B cell (primary cell): ENCODE results near the gene PTGES3. TPM values are rescaled to one million over a fixed set of nuclear protein-coding genes. Genes with fewer than 3 reads are reported as not detected.
"Not testable (repeated sequence)": the region's sequence is repeated elsewhere in the genome, so short reads cannot be mapped to it uniquely, and the experiment has no call there.

ENCODE experiments used
- ATAC-seq: fragments of 200-7000 bp; cut with Tn5 transposase; one replicate; pipeline ENCODE4 v1.10.0; 2021; ENCODE audit warnings: low read depth, mild to moderate bottlenecking, moderate number of reproducible peaks, moderate library complexity
- CTCF ChIA-PET: fragments of 350-600 bp; sonication (Branson Sonifier 250); formaldehyde crosslinking; loops from one replicate; lab custom pipeline; 2021; ENCODE audit warnings: antibody characterized with exemption, inconsistent platforms; lab: Charles Lee
- POLR2A ChIA-PET: fragments of 350-600 bp; sonication (Branson Sonifier 250); formaldehyde crosslinking; loops from one replicate; lab custom pipeline; 2021; ENCODE audit warnings: antibody characterized with exemption; lab: Charles Lee
- DNase-seq: peaks from one replicate; pipeline ENCODE4 v3.0.0; 2013
- H2AFZ ChIP-seq: 2 replicates; pipeline ENCODE4 v1.6.1; 2012; ENCODE audit warnings: mild to moderate bottlenecking, low read depth, low read length; ENCODE audit not compliant: insufficient read depth, poor library complexity, severe bottlenecking
- H3K27ac ChIP-seq, 2 donors: 1 replicate in 1 of 2; 2 replicates in 1 of 2; pipeline ENCODE4 v1.5.1; 2012 to 2013; ENCODE audit warnings: low read length in 2 of 2, mild to moderate bottlenecking in 2 of 2, moderate library complexity in 1 of 2
- H3K27me3 ChIP-seq, 4 experiments: fragments of 200-600 bp in 1 of 4; sonication (generic) in 1 of 4; replicated peaks in 1 of 4; 1 replicate in 2 of 4; 2 replicates in 2 of 4; pipeline versions ENCODE4 v1.6.1 to v1.7.0; 2013 to 2016; ENCODE audit warnings: low read length in 3 of 4, mild to moderate bottlenecking in 2 of 4, mixed read lengths in 1 of 4, moderate library complexity in 1 of 4; ENCODE audit not compliant: insufficient read depth in 4 of 4, control insufficient read depth in 3 of 4; ENCODE audit errors: control extremely low read depth in 1 of 4
- H3K36me3 ChIP-seq, 2 experiments: replicated peaks in 1 of 2; 1 replicate in 1 of 2; 2 replicates in 1 of 2; pipeline versions ENCODE4 v1.6.1 to v1.7.1; 2013; ENCODE audit warnings: low read length in 1 of 2; ENCODE audit not compliant: insufficient read depth in 2 of 2, control insufficient read depth in 1 of 2; ENCODE audit errors: control extremely low read depth in 1 of 2, extremely low read depth in 1 of 2
- H3K4me1 ChIP-seq, 2 donors: fragments of 200-600 bp in 1 of 2; sonication (generic) in 1 of 2; 1 replicate in 1 of 2; 2 replicates in 1 of 2; pipeline versions ENCODE4 v1.5.1 to v1.6.1; 2013 to 2017; ENCODE audit warnings: low read length in 2 of 2; ENCODE audit not compliant: control insufficient read depth in 2 of 2, insufficient read depth in 2 of 2
- H3K4me2 ChIP-seq: replicated peaks from 2 replicates; pipeline ENCODE3; 2012; ENCODE audit warnings: mild to moderate bottlenecking, low read depth, low read length; ENCODE audit not compliant: poor library complexity, severe bottlenecking
- H3K4me3 ChIP-seq, 5 experiments: fragments of 200-600 bp in 1 of 5; sonication (generic) in 1 of 5; 1 replicate in 3 of 5; 2 replicates in 2 of 5; pipeline versions ENCODE4 v1.5.1 to v1.7.0; 2011 to 2016; ENCODE audit warnings: low read length in 4 of 5, mild to moderate bottlenecking in 4 of 5, low read depth in 2 of 5, control low read depth in 1 of 5, moderate library complexity in 1 of 5; ENCODE audit not compliant: insufficient read depth in 1 of 5; ENCODE audit errors: control extremely low read depth in 1 of 5, extremely low read depth in 1 of 5
- H3K79me2 ChIP-seq: fragments of 200-600 bp; sonication (generic); one replicate; pipeline ENCODE4 v1.6.0; 2016; ENCODE audit warnings: low read length; ENCODE audit not compliant: control insufficient read depth, insufficient read depth
- H3K9ac ChIP-seq: fragments of 200-600 bp; sonication (generic); 2 replicates; pipeline ENCODE4 v1.6.1; 2017; ENCODE audit warnings: mild to moderate bottlenecking, low read length, moderate library complexity
- H3K9me3 ChIP-seq, 3 donors: one replicate each; pipeline versions ENCODE4 v1.6.1 to v1.7.1; 2013; ENCODE audit warnings: low read length in 2 of 3; ENCODE audit not compliant: control insufficient read depth in 2 of 3, insufficient read depth in 1 of 3; ENCODE audit errors: control extremely low read depth in 1 of 3
- H4K20me1 ChIP-seq: 2 replicates; pipeline ENCODE4 v1.6.0; 2012; ENCODE audit warnings: mild to moderate bottlenecking, low read length; ENCODE audit not compliant: insufficient read depth, control insufficient read depth, poor library complexity, severe bottlenecking
- H3K27ac Mint-ChIP-seq: one replicate; pipeline ENCODE4 v1.8.0; 2021; ENCODE audit warnings: mixed read lengths
- H3K27me3 Mint-ChIP-seq: one replicate; pipeline ENCODE4 v1.8.0; 2021; ENCODE audit warnings: mixed read lengths
- H3K4me1 Mint-ChIP-seq: one replicate; pipeline ENCODE4 v1.8.0; 2021; ENCODE audit warnings: mixed read lengths
- H3K4me3 Mint-ChIP-seq: one replicate; pipeline ENCODE4 v1.8.0; 2021; ENCODE audit warnings: mixed read lengths
- H3K9me3 Mint-ChIP-seq: one replicate; pipeline ENCODE4 v1.8.0; 2022; ENCODE audit warnings: mixed read lengths; ENCODE audit not compliant: insufficient read depth
- CTCF ChIP-seq: fragments of 200-600 bp; IDR thresholded peaks from one replicate; pipeline ENCODE4 v1.8.0; 2022; ENCODE audit warnings: antibody characterized with exemption, mild to moderate bottlenecking
- EZH2 ChIP-seq: IDR thresholded peaks from 2 replicates; pipeline ENCODE4 v1.6.1; 2012; ENCODE audit warnings: borderline replicate concordance, low read depth, mild to moderate bottlenecking, moderate library complexity, low read length; ENCODE audit not compliant: insufficient read depth, poor library complexity, severe bottlenecking
- WGBS: methylation state at CpG from one replicate; pipeline ENCODE4 v1.1.5; 2013; ENCODE audit warnings: missing lambda C conversion rate; ENCODE audit not compliant: insufficient coverage; 5-methylcytosine and 5-hydroxymethylcytosine counted together
- intact Hi-C: fragments of 100-400 bp; cut with micrococcal nuclease; formaldehyde crosslinking; loops from one replicate; pipeline ENCODE4 v1.10.0; 2022
- polyA plus RNA-seq: library from polyadenylated mRNA; depleted of rRNA; stranded (reverse); fragments of >200 nt; gene quantifications from 2 replicates; pipeline ENCODE4 v1.2.3, GENCODE V29; 2012
- total RNA-seq, 2 donors: library from RNA; stranded (reverse); fragments of 120-200 nt in 1 of 2; gene quantifications; 1 replicate in 1 of 2; 2 replicates in 1 of 2; pipeline versions ENCODE4 v1.2.3 to v1.2.4, GENCODE V29; 2013 to 2022

The PTGES3 gene
- total and polyA plus RNA-seq, 2 donors (not counting 1 experiment from before 2014, with no cell fraction given): 35.3 to 121 TPM

- Histone ChIP-seq H3K79me2 (peaks cover 26% of the 10 kb centered on the region), H3K27me3 (no peaks in the 10 kb centered on the region), H3K9me3 (no peaks in the 10 kb centered on the region), H3K36me3 (peaks cover 4 to 23% of the 10 kb centered on the region in 2 experiments), H3K9ac (no peak overlapping the region), H3K4me3 (no peak overlapping the region), H3K4me2 (no peak overlapping the region), H3K27ac (no peak overlapping the region), H4K20me1 (peaks cover 7% of the 10 kb centered on the region), H3K4me1 (peaks cover 15 to 20% of the 10 kb centered on the region in 2 donors), H2AFZ (no peak overlapping the region)
- intact Hi-C loops: no loop called here
- Mint-ChIP-seq H3K9me3 (no peaks in the 10 kb centered on the region), H3K27ac (no peak overlapping the region), H3K4me1 (peaks cover 27% of the 10 kb centered on the region), H3K27me3 (no peaks in the 10 kb centered on the region), H3K4me3 (no peak overlapping the region)
- TF ChIP-seq EZH2 (no peak), CTCF (no peak)
- DNase-seq: no peak
- CTCF ChIA-PET: interaction anchor here (0.7 to 1.1 kb wide), 3 partner anchors 21 to 273 kb away, joined by 3 to 7 read pairs (median 3); no protein-coding TSS in a partner anchor
- POLR2A ChIA-PET: no interaction called here
- 85% methylated on average over 5 of the region's 11 CpGs for WGBS
- ATAC-seq: no peak
These were observed 40.2 kb upstream of the PTGES3 start for GRCh38 chr12:56728139-56728861.

GRCh38 chr12:56726196-56726675, 38.2 kb upstream of the PTGES3 start:
- H3K4me3 ChIP-seq: peak overlapping the region in 2 of 5 experiments; percentile 90 to 99
- POLR2A ChIA-PET: interaction anchor here (0.7 to 2.1 kb wide), 9 partner anchors 15 to 679 kb away, joined by 3 to 25 read pairs (median 9); partner anchors contain the start of genes PTGES3 and STAT6
- H3K79me2 ChIP-seq: peaks cover 46% of the 10 kb centered on the region
- H3K9me3 ChIP-seq, H3K27me3 ChIP-seq, ATAC-seq, DNase-seq, H3K27me3 Mint-ChIP-seq, H3K9me3 Mint-ChIP-seq, intact Hi-C loops: not testable (repeated sequence)
- peaks cover 0 to 24% of the 10 kb centered on the region in 2 experiments for H3K36me3 ChIP-seq
- peak overlapping the region; percentile 95 for H3K27ac Mint-ChIP-seq
- 97% methylated on average over 15 of the region's 15 CpGs for WGBS
- peak overlapping the region; percentile 76 for H3K4me2 ChIP-seq
- peaks cover 22% of the 10 kb centered on the region for H4K20me1 ChIP-seq
- peaks cover 48% of the 10 kb centered on the region for H3K4me1 Mint-ChIP-seq
- CTCF ChIA-PET: interaction anchor here (1.1 to 2.2 kb wide), 5 partner anchors 12 to 386 kb away, joined by 3 to 8 read pairs (median 3); partner anchors contain the start of gene STAT6
- H3K4me3 Mint-ChIP-seq: peak overlapping the region; percentile 95
- H3K27ac ChIP-seq: peak overlapping the region; percentile 81 to 92
- H3K9ac ChIP-seq: peak overlapping the region; percentile 83
- H2AFZ ChIP-seq: peak overlapping the region; percentile 83
- peaks cover 36 to 39% of the 10 kb centered on the region in 2 donors for H3K4me1 ChIP-seq
